Measurements from ENCODE around the gene NFIC.
"Not testable (repeated sequence)": the region's sequence is repeated elsewhere in the genome, so short reads cannot be mapped to it uniquely, and the experiment has no call there.

The NFIC gene

DNA sequence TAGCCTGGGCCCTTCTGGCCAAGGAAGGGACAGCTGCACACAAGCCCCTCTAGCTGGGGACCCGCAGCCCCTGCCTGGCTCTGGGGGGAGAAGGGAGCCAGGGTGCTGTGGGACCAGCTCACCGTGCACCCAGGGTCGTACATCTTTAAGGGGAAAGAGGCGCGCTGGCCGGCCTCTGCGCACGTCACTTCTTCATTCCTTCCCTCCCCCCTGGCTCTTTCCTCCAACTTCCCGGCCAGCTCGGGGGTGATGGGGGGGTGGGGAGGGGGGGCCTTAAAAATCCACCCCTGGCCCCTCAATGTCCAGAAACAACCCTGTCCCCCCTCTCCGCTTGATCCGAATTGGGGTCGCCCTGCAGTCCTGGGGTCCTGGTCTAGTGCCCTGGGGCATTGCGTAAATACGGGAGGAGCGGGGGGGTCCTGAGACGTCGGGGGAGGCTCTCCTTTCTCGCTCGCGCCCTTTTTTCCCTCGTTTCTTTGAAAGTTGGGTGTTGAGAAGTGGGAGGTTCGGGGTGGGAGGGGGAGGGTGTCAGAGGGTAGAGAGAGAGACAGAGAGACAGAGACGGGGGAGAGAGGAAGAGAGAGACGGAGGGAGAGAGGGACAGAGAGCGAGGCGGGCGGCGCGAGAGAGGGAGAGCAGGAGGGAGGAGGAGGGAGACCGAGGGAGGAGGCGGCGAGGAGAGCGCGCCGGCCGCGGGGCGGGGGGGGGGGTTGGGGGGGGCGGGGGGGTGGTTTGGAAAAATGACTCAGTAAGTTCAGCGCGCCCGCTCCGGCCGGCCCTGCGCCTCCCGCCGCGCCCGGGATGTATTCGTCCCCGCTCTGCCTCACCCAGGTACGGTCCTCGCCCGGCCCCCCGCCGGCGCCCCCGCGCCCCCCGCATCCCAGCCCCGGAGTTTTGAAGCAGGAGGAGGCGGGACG is at the start of gene NFIC:
NFIC (plus strand) TSS at position 748 of the 917 bp plus-strand sequence; CDS start at position 802, 54 bp downstream.
- DNase-seq, result peak; percentile 82 to 84

DNA sequence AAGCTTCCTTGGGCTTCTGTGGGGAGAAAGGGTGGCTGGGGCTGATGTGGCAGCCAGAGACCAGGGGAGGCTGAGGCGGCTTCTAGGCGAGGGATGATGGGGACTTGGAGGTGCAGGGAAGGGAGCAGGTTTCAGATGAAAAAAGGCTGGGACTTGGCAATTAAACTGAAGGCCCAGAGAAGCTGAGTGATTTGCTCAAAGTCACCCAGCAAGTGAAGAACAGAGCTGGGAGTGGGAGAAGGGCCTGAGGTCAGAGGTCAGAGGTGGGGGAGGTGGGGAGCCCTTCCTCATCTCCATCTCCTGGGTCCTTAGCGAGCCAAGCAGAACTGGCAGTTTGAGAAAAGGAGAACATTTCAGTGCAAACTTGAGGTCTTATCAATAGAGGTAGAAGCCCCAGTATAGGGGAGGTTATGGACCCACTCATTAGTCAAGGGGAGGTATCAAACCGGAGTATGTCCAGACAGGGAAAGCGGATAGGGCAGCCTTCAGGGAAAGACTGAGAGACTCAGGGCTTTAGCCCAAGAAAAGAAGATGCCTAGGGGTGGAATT is 49.6 kb upstream of the NFIC start:
- DNase-seq, result no peak

DNA sequence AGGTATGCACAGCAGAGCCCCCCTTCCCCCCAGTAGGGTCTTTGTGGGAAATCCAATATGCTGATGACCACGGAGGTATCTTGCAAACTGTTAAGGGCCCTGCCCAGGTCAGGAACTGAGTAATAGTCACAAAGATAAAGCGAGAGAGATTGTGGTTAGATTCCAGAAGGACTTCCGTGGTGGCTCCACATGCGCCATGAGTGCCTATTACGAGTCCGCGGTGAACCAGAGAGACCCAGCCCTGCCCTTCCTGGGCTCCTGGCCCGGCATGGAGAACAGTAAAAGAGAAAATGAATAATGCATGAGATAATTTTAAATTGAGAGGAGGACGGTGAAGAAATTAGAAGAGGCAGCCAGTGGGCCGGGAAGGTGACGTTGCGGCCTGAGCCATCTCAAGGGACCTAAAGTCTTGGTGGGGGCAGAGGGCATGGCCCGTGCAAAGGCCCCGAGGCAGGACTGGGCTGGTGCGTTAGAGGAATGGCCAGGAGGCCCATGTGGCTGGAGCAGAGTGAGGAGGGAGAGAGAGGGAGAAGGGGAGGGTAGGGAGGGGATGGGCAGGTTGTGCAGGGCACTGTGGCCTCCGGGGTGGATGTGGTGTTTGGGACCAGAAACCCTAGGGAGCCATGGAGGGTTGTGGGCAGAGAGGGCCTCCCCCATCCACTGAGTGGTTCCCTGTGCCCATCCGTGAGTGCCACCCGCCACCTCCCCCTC is 46.6 kb upstream of the NFIC start:
- no peak for DNase-seq

DNA sequence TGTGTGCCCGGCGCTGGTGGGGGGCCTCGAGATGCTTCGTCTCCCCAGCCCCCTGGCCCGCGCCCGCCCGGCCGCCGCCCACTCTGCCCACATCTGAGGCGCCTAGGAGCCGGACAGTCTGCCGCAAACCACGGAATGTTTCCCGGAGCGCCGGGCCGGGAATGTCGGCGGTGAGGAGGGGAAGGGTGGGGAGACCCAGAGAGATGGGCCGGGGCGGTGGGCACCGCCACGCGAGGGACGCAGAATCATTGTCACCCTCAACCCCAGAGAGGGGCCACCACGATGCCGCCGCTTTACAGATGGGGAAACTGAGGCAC is 46.1 kb upstream of the NFIC start:
- DNase-seq, result no peak

DNA sequence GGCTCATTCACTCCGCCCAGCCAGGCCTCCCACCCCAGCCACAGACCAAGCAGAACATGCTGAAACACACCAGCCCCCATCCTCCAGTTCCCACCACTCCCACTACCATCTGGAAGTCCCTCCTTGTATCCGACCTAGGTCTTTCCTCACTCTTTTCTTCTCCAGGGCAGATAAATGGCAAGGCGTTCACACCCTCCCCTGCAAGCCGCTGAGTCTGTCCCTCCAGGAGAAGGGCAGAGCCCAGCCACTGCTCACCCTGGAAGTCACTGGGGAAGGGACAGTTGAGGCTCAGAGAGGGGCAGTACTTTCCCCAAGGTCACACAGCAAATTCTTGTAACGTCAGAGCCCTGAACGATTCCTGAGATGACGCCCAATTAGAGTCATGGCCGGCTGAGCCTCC is 45.5 kb upstream of the NFIC start:
- no peak for DNase-seq

DNA sequence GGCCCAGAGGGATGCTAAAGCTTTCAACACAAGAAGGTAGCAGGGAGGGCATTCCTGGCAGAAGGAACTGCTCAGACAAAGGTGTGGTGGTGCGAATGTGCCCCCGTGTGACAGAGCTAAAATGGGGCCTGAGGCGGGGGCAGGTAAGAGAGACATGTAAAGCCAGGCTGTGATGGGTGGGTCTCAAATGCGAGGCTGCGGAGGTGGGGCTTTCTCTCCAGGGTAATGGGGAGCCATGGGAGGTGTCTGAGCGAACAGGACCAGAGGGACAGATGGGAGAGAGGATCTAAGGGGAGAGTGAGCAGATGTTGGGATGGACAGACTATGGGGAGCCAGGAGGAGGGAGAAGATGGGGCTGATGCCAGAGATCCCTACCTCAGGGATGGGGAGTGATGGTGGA is 44.7 kb upstream of the NFIC start:
- DNase-seq, result no peak

DNA sequence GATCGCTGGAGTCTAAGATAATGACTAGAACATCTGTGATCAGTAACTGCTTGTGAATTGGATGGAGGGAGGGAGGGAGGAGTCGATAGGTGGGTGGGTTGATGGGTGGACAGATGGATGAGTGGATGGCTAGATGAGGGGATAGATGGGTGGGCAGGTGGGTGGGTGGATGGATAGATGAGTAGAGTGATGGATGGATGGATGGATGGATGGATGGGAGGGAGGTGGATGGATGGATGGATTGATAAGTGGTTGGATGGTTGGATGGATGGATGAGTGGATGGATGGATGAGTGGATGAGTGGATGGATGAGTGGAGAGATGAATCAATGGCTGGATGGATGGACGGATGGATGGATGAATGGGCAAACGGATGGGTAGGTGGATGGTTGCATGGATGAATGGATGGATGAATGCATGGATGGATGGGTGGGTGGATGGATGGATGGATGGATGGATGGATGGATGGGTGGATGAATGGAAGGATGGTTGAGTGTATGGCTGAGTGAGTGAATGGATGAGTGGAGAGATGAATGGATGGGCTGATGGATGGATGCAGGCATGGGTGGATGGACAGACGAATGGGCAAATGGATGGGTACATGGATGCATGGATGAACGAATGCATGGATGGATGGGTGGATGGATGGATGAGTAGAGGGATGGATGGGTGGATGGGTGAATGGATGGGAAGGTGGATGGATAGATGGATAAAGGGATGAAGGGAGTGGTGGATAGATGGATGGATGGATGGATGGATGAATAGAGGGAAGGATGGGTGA is 44.0 kb upstream of the NFIC start:
- DNase-seq, result no peak

DNA sequence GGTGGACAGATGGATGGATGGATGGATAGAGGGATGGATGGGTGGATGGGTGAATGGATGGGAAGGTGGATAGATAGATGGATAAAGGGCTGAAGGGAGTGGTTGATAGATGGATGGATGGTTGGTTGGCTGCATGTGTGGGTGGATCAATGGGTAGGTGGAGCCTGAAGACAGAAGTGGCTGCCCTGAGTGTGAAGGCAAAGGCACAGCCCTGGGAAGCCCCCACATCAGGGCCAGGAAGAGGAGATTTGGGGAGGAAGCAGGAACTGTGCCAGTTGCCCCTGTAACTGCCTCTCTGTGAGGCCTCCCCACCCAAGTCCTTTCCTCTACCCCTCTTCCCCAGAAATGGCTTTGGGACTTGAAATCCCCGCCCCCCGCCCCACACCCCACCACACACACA is 43.4 kb upstream of the NFIC start:
- DNase-seq, result no peak

DNA sequence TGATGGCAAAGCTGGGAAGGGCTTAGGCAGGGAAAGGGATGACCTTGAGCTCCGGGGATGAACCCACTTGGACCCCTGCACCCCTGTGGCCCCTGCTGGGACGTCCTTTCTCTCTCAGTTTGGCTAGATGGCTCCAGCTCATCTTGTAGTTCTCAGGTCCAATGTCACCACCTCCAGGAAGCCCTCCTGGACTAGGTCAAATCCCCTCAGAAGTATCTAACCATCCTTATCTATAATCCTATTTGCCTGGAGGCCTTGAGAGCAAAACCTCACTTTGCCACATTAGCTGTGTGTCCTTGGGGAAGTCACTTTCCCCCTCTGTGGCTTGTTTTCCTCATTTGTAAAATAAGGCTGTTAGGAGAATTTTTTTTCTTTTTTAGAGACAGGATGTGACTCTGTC is 42.7 kb upstream of the NFIC start:
- no peak for DNase-seq

DNA sequence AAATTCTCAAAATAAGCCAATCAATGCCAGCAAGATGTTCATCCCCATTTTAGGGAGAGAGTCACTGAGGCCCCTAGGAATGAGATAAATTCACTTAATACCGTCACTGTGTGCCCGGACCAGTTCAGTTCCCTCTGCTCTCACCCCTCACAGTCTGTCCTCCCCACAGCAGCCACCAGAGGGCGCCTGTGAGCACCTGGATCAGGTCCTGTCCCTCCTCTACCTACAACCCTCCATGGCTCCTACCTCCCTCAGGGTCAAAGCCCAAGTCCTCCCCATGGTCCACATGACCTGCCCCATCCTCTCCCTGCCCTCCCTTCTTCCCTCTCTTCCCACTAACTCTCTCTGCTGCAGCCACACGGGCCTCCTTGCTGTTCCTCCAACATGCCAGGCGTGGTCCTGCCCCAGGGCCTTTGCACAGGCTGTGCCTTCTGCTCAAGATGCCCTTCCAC is 42.0 kb upstream of the NFIC start:
- peak in 1 of 2 experiments; percentile 48 for DNase-seq

DNA sequence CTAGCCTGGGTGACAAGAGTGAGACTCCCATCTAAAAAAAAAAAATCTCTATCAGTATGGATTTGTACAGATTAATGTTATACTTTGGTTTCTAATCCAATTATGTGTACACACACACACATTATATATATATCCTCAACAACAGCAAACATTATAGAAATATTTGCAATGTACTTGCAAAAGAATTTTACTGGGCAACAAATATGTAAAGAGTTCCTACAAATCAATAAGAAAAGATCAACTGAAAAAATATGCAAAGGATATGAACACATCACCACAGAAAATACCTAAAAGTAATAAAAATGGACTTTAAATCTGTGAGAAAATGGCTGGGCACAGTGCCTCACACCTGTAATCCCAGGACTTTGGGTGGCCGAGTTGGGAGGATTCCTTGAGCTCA is 40.9 kb upstream of the NFIC start:
- DNase-seq, result no peak

DNA sequence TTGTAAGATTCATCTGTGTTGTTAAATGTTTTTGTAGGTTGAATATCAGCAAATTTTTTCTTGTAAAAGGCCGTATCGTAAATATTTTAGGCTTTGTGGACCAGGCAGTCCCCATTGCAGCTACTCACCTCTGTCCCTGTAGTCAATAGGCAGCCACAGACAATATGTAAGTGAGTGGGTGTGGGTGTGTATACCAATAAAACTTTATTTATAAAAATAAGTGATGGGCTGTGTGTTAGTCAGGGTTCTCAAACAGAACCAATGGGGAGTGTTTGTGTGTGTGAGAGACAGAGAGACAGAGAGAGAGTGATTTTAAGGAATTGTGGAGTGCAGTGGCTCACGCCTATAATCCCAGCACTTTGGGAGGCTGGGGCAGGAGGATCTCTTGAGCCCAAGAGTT is 37.6 kb upstream of the NFIC start:
- DNase-seq, result no peak

DNA sequence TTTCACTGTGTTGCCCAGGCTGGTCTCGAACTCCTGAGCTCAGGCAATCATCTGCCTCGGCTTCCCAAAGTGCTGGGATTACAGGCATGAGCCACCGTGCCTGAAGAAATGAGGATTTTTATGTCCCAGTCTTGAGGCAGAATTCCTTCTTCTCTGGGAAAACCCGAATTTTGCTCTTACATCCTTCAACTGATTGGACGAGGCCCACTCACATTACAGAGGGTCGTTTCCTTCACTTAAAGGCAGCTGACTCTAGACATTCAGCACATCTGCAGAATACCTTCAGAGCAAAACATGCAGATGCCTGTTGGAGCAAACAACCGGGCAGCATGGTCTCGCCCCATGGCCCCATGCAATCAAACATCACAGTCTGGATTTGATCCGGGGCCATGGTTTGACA is 36.3 kb upstream of the NFIC start:
- no peak for DNase-seq

DNA sequence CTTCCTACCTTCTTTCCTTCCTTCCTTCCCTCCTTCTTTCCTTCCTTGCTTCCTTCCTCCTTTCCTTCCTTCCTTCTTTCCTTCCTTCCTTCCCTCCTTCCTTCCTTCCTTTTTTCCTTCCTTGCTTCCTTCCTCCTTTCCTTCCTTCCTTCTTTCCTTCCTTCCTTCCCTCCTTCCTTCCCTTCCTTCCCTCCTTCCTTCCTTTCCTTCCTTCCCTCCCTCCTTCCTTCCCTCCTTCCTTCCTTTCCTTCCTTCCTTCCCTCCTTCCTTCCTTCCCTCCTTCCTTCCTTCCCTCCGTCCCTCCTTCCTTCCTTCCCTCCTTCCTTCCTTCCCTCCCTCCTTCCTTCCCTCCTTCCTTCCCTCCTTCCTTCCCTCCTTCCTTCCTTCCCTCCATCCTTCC is 34.2 kb upstream of the NFIC start:
- DNase-seq, result not testable (repeated sequence)

DNA sequence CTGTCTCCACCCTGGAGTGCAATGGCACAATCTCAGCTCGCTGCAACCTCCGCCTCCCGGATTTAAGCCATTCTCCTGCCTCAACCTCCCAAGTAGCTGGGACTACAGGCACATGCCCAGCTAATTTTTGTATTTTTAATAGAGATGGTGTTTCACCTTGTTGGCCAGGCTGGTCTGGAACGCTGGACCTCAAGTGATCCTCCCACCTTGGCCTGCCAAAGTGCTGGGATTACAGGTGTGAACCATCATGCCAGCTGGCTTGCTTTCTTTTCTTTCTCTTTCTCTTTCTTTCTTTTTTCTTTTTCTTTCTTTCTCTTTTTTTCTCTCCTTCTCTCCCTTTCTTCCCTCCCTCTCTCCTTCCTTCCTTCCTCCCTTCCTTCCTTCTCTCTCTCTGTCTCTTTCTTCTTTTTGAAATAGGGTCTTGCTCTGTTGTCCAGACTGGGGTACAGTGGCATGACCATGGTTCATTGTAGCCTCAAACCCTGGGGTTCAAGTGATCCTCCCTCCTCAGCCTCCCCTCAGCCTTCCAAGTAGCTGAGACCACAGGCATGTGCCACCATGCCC is 33.3 kb upstream of the NFIC start:
- no peak for DNase-seq

DNA sequence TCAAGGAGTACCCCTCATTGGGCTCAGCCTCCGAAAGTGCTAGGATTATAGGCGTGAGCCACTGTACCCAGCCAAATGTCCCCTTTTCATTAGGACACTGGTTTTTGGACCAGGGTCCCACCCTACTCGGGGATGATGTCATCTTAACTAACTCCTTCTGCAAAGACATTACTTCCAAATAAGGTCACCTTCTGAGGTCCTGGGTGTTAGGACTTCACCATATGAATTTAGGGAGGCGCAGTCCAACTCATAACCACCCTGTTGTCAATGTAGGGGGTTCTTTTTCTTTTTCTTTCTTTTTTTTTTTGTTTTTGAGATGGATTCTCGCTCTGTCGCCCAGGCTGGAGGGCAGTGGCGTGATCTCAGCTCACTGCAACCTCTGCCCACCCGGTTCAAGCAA is 32.7 kb upstream of the NFIC start:
- DNase-seq, result no peak

DNA sequence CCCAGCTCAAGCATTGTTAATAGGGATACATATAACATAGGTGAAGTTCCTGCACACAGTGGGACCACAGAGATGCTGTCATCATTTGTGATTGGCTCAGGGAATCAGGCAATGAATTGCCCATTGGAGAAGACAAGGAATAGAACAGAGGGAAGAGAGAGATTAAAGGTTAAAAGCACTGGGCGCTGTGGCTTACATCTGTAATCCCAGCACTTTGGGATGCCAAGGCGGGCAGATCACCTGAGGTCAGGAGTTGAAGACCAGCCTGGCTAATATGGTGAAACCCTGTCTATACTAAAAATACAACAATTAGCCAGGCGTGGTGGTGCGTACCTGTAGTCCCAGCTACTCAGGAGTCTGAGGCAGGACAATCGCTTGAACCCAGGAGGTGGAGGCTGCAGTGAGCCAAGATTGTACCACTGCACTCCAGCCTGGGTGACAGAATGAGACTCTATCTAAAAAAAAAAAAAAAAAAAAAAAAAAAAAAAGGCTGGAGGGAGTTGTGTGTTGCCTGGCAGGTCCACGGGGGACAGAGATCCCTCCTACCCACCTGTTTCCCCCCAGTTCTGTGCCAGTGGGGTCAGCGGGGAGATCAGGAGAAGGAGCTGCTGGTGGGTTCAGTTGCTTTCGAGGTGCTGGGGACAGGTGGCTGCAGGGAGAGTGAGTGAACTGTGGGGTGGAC is 31.5 kb upstream of the NFIC start:
- not testable (repeated sequence) for DNase-seq

DNA sequence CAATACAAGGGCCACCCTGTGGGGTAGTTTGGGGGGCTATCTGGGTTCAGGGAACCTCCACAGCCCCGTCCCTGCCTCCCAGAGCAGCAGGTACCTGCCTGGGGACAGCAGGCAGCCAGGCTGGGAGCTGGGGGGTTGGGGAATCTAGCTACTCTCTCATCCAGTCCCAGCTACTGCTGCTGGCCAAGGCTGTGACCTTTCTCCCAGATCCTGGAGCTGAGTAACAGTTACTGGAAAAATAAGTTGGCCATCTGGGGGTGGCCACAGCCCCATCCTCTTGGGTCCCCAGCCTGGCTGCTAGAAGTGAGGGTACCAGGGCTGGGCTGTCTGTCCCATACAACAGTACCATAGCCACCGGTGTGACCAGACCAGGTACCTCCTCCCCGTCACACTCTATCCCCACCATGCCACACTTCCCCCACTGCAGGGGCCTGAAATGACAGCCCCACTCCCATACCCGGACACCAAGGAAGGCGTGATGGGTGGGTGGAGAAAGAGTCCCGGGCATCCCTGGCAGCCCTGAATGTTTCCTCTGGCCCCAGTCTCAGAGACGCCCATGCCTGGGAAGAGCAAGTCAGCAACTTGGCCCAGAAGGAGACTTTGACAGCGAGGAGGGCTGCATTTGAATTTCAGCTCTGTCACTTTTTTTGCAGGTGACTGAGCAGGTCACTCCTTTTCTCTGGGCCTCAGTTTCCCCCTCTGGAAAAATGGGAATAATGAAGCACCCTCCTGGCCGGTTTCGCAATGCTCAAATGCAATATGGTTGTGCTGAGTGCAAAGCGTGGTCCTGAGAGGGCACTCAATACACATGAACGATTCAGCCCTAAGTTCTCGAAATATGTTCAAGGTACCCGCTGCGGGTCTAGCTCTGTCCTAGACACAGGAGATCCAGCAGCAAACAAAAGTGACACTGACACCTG is 30.7 kb upstream of the NFIC start:
- peak; percentile 32 to 41 for DNase-seq

DNA sequence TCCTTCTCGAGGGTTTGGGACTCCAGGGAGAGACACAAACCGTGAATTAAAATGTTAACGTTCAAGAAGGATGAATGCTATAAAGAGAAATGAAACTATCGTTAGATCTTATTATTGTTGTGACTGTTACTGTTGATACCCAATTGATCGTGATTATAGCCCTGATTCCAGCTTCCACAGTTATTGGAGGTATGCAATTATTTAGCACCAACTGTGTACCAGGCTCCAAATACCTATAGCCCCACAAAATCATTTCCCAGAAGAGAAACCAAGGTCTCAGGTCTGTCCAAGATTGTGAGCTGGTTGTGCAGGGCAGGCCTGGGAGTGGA is 30.1 kb upstream of the NFIC start:
- DNase-seq, result no peak

DNA sequence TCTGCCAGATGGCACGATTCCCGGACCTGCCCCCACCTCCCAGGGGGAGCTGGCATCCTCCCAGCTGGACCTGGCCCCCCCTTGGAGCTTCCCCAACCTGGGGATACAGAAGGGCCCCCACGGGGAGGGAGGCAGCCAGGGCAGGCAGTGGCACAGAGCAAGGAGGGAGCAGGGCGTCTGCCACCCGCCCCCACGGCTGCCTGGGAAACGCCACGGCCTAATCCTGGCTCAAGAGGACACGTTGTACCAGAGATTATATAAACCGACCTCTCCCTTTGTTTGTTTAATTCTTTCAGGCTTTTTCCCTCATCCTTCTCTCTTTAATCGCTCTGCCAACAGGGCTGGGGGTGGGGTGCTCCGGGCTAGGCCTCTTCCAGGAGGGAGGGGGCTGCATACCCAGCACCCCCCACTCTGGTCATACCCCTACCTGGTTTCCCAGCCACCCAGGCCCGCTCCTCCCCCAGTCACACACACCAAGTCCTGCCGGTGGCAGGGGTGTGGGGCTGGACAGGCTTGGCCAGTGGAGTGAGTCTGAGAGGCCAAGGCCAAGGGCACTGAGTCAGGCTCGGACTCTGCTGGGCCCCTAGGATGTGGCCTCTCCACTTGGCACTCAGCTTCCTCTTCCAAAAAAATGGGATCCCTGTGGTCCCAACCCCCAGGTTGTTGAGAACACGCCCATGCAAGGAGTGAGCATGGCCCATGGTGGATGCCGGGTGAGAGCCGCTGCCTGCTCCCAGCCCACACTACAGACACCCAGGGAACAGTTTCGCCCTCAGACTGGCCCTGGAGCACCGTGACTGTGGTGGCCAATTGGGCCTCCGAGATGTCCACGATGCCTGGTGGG is 29.5 kb upstream of the NFIC start:
- peak; percentile 70 to 93 for DNase-seq
